A549 treated with GW870086 at 1 μM for 4 hours (cell line): ENCODE results near the gene PRPF31. TPM values are rescaled to one million over a fixed set of nuclear protein-coding genes. Genes with fewer than 3 reads are reported as not detected.

Source experiments
- total RNA-seq: library from RNA; stranded (reverse); fragments of 200-300 nt; extraction: Qiagen RNA extraction; gene quantifications from 5 replicates; pipeline ENCODE4 v1.2.3, GENCODE V29; 2022; ENCODE audit warnings: low read depth

PRPF31 gene, protein sequence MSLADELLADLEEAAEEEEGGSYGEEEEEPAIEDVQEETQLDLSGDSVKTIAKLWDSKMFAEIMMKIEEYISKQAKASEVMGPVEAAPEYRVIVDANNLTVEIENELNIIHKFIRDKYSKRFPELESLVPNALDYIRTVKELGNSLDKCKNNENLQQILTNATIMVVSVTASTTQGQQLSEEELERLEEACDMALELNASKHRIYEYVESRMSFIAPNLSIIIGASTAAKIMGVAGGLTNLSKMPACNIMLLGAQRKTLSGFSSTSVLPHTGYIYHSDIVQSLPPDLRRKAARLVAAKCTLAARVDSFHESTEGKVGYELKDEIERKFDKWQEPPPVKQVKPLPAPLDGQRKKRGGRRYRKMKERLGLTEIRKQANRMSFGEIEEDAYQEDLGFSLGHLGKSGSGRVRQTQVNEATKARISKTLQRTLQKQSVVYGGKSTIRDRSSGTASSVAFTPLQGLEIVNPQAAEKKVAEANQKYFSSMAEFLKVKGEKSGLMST
- total RNA-seq: 104 to 119 TPM (median 115 TPM) in 5 replicates

DNA sequence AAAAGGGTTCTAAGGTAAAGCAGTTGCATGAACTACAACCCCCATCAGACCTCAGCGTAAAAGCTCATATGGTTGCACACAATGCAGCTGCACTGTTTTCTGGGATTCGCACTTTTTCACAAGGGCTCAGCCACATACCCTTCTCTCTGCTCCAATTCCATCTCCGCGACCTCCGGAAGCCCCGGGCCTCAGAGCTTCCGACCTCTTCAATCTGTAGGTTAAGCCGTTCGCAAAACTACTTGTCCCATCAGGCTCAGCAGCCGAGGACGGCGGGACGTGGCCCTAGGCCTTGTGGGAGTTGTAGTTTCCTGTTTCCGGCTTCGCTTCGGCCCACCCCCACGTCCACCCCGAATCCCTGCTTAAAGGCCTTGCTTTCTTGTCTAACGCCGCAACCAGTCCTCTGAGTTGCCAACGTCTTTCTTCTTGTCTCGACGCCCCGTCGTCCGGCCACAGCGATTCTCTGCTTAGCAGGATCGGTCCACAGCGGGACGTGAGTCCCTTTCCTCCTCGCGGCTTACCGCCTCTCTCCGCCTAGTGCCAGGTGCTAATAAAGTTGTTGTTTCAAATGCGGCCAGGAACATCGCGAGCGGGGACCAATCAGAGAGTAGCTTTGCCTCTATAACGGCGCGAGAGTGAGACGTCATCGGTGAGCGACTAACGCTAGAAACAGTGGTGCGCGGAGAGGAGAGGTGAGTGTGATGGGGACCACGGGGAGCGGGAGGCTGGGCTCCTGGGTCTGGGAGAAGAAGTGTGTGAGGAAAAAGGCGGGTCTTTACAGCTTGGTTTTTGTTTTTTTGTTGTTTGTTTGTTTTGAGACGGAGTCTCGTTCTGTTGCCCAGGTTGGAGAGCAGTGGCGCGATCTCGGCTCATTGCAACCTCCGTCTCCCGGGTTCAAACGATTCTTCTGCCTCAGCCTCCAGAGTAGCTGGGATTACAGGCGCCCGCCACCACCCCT is at the start of gene PRPF31, which contains the start of gene TFPT:
TSS of gene PRPF31 (plus strand) at position 646 of the 955 bp plus-strand sequence. CDS start 2,525 bp downstream, outside the sequence.
TSS of gene TFPT (minus strand) at position 549 of the 955 bp plus-strand sequence. CDS start at position 161, 388 bp downstream.

DNA sequence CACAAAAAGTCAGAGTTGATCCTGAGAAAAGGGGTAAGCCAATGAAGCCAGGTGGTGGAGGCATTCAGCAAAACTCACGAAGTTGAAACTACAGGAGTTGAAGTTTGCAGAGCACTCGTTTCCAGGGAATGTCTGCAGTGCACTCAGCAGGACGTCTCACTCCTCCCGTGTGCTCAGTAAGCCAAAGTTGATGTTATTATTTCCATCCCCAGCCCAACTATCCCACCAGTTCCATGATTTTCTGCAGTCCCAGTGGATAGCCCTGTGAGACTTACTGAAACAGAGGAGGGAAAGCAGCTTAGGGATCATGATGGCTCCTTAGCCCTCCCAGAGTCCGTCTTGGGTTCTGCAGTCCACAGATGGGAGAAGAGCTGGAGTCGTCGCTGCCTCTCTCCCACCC is 34.5 kb upstream of the PRPF31 start, which contains the start of gene TARM1:
TSS of gene TARM1 (minus strand) at position 334 of the 400 bp plus-strand sequence. CDS start at position 309, 25 bp downstream.

DNA sequence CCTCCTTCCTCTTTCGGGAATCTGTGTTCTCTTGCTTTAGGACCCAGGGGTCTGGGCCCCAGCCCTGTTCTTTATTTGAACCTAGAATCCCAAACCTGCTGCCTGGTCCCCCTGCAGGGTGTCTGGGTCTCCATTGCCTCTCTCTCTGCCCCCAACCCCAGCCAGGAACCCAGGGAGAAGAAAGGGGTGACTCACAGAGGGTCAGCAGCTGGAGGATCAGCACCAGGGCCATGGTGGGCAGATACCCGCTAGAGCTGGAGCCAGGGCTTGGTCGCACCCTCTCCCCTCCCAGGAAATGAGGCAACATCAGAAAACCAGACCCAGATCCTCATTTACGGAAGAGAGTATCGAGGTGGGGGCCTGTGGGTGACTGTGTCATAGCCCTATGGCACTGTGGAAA is 15.0 kb upstream of the PRPF31 start, which contains the start of gene OSCAR:
TSS of gene OSCAR (minus strand) at position 243 of the 400 bp plus-strand sequence. CDS start at position 232, 11 bp downstream.

DNA sequence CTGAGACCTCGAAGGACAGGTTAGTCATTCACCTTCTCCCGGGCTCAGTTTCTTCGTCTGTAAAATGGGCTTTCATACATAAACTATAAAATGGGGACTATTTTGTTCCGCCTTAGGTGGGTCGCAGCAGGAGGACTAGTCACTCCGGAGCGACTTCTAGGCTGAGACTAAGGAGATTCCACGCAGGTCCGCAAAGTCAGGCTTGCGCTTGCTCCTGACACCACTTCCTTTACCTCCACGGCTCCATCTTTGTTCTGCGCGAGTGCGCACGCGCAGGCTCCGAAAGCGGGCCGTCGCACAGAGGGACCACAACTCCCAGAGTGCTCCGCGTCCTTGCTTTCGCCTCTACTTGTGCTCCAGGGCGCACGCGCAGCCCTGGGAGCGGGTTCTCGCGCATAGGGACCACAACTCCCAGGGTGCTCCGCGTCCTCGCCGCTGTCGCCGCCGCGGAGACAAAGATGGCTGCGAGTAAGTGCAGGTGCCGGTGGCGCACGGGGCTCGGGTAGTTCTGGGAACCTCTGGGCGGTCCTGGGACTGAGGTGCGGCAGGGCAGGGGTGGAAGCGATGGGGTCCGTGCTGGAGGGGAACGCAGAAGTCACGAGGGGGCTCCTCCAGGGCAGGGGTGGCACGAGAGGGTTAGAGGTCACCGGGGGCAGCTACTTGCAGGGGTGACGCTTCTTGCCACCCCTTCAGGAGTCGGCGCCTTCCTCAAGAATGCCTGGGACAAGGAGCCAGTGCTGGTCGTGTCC is 13.0 kb upstream of the PRPF31 start, which contains the start of gene NDUFA3:
TSS of gene NDUFA3 (plus strand) at position 435 of the 749 bp plus-strand sequence. CDS start at position 459, 24 bp downstream.

DNA sequence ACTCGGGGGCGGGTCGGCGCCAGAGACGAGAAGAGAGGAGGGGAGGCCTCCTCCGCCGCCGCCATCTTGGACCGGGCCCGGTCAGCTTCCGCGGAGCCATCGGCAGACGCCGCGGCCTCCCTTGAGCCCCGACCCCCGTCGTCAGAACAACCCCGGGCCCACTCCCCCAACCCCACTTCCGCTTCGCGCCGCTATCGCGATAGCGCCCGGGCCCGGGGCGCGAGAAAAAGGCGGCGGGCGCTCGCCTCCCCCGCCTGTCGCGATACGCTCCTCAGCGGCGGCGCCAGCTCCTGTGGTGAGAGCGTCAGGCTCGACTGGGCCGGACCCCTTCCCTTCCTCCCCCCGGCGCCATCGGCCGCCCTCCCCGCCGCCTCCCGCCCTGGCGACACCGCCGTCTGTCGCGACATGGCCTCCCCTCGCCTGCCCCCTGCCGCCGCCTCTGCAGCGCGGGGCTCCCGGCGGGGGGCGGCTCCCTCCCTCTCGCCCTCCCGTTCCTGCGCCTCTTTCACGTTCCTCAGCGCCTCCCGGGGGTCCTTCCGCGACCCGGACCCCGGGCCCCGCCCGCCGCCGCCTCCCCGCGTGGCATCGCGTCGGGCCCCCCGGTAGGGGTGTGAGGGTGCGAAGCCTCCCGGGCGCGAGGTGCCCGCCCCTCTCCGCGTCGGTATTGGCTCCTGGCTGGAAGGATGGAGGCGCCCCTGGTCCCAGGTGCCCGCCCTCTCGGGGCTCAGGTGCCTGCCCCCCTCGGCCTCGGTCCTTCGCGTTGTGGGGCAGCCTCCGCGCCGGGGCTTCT is 22.3 kb downstream of the PRPF31 start, which contains the start of gene CNOT3:
TSS of gene CNOT3 (plus strand) at position 64 of the 790 bp plus-strand sequence. CDS start 5,217 bp downstream, outside the sequence.

DNA sequence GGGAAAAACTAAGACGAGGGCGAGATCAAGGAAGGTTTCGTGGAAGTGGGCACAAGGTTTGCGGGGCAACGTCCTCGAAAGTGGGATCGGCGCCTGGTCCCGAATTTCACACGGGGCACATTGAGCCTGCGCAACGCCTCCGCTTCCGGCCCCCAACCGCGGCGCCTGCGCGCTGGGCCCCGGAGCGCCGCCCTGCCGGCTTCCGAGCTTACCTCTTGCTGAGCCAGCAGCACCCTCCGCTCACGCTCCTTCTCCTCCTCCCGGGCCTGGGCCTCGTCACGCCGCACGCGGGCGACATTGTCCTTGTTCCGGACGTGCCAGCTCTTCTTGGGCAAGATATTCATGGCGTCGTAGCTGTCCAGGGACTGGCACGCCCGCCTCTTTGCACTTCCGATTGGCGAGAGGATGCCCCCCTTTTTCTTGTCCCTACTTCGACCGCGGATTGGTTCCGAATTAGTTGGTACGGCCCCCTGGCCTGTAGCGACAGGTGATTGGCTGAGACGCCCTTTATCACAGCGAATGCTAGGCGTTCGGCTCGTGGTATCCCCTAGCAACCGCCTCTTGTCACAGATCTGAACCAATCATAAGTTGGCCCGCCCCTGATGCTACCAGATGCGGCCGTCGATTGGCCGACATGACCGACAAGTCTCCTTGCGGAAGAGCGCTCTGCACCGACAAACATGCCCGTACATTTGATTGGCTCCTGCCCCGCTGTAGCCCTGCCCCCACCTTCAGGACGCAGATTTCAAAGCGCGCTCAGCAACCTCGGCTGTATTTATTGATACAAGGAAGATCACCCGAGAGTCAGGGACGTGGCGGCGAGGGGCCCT is 44.0 kb downstream of the PRPF31 start, which contains the start of gene LENG1:
TSS of gene LENG1 (minus strand) at position 370 of the 830 bp plus-strand sequence. CDS start at position 344, 26 bp downstream.

DNA sequence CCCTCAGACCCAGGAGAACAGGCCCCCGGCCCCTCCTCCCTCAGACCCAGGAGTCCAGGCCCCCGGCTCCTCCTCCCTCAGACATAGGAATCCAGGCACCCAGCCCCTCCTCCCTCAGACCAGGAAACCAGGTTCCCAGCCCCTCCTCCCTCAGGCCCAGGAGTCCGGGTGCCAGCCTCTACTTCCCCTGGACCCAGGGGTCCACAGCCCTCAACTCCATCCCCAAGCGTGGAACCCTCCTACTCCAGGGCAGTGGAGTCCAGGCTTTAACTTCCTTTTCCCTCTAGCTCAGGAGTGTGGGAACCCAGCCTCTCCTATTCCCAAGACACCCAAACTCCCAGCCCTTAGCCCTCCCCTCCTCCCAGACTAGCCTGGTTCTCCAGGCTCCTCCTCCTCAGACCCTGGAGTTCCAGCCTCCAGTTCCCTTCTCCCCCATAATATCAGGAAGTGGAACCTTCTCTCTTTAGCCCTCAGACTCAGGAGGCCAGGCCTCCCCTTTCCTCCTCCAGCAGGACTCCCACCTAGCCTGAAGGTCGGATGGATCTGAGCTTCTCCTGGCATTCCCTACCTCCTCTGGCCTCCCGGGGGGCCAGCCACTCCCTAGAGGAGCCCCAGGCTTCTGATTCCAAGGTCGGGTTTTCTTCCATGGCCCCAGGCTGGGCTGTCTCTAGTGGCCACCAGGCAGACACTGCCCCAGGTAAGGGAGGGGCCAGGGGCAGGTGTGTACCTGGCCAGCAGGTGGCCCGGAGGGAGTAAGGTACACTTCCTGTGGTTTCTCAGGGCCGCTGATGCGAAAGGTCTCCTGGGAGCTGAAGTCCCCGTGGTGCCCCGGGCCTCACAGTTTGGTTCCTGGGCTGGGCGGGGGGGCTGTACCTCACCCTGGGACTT is 57.2 kb downstream of the PRPF31 start, which contains the start of gene TMC4:
TSS of gene TMC4 (minus strand) at position 690 of the 888 bp plus-strand sequence. CDS start at position 647, 43 bp downstream.

Other genes starting within 250 kb of the PRPF31 start
- gene MYADM, start 247.9 kb upstream of the PRPF31 start, total RNA-seq: 202 to 310 TPM (median 291 TPM) in 5 replicates
- gene PRKCG, start 233.6 kb upstream of the PRPF31 start, total RNA-seq: 4.2 to 7.3 TPM (median 6.0 TPM) in 5 replicates
- 5.1 to 10.5 TPM (median 8.6 TPM) in 5 replicates for gene CACNG7, start 206.5 kb upstream of the PRPF31 start, total RNA-seq
- 0.66 to 1.2 TPM (median 1.1 TPM) in 5 replicates for gene CACNG8, start 152.8 kb upstream of the PRPF31 start, total RNA-seq
- gene CACNG6, start 124.1 kb upstream of the PRPF31 start, total RNA-seq: 7.9 to 14.2 TPM (median 11.6 TPM) in 5 replicates
- 0.27 to 1.5 TPM (median 0.47 TPM) in 5 replicates for gene VSTM1, start 51.9 kb upstream of the PRPF31 start, total RNA-seq
- gene TARM1, start 34.4 kb upstream of the PRPF31 start, total RNA-seq: not detected in 5 replicates
- 0.17 to 0.44 TPM (median 0.23 TPM) in 5 replicates for gene OSCAR, start 15.0 kb upstream of the PRPF31 start, total RNA-seq
- gene NDUFA3, start 12.9 kb upstream of the PRPF31 start, total RNA-seq: 196 to 262 TPM (median 224 TPM) in 5 replicates
- gene TFPT, start 97 bp upstream of the PRPF31 start, total RNA-seq: 19.1 to 23.8 TPM (median 20.9 TPM) in 5 replicates
- gene CNOT3, start 22.0 kb downstream of the PRPF31 start, total RNA-seq: 44.4 to 68.3 TPM (median 63.5 TPM) in 5 replicates
- 7.3 to 9.1 TPM (median 8.1 TPM) in 5 replicates for gene LENG1, start 44.0 kb downstream of the PRPF31 start, total RNA-seq
- 0.53 to 1.7 TPM (median 0.91 TPM) in 5 replicates for gene TMC4, start 57.4 kb downstream of the PRPF31 start, total RNA-seq
- gene MBOAT7, start 73.8 kb downstream of the PRPF31 start, total RNA-seq: 115 to 158 TPM (median 153 TPM) in 5 replicates
- gene TSEN34, start 75.6 kb downstream of the PRPF31 start, total RNA-seq: 86.6 to 131 TPM (median 124 TPM) in 5 replicates
- 2,157 to 2,797 TPM (median 2,191 TPM) in 5 replicates for gene RPS9, start 85.1 kb downstream of the PRPF31 start, total RNA-seq
- 0.20 to 0.59 TPM (median 0.31 TPM) in 5 replicates for gene LILRB3, start 107.3 kb downstream of the PRPF31 start, total RNA-seq
- gene LILRA6, start 127.0 kb downstream of the PRPF31 start, total RNA-seq: not detected in 5 replicates
- gene LILRB5, start 141.5 kb downstream of the PRPF31 start, total RNA-seq: 0.05 to 0.15 TPM (median 0.05 TPM) in 4 of 5 replicates, not detected in the other
- gene LILRB2, start 165.4 kb downstream of the PRPF31 start, total RNA-seq: 0.06 to 0.24 TPM (median 0.12 TPM) in 4 of 5 replicates, not detected in the other
- not detected in 5 replicates for gene LILRA5, start 197.4 kb downstream of the PRPF31 start, total RNA-seq
- not detected in 5 replicates for gene LILRA4, start 223.4 kb downstream of the PRPF31 start, total RNA-seq
- gene LAIR1, start 249.2 kb downstream of the PRPF31 start, total RNA-seq: 0.18 TPM in 1 of 5 replicates, not detected in the others